Right lobe of liver (tissue), 6 donors: ENCODE results near the gene CRACR2B. TPM values are rescaled to one million over a fixed set of nuclear protein-coding genes. Genes with fewer than 3 reads are reported as not detected.
A peak's percentile ranks its signal among the peaks of the same experiment; 100 is the strongest.

Source experiments
- ATAC-seq, 4 donors: fragments of 200-7000 bp; cut with Tn5 transposase; one replicate each; pipeline ENCODE4 v1.9.1; 2020; ENCODE audit warnings: mild to moderate bottlenecking in 4 of 4, moderate library complexity in 4 of 4
- DNase-seq, 3 donors: peaks; one replicate each; pipeline ENCODE4 v3.0.0-alpha.2; 2020
- H3K27ac ChIP-seq, 3 donors: fragments of 200-600 bp; one replicate each; pipeline ENCODE4 v1.8.0; 2022
- H3K27me3 ChIP-seq, 2 donors: fragments of 200-600 bp; one replicate each; pipeline ENCODE4 v1.8.0; 2022
- H3K36me3 ChIP-seq, 4 donors: fragments of 200-600 bp; sonication (generic) in 1 of 4; one replicate each; pipeline versions ENCODE4 v1.5.1 to v1.8.0; 2017 to 2022; ENCODE audit warnings: control low read depth in 1 of 4
- H3K4me1 ChIP-seq, 4 donors: fragments of 200-600 bp; sonication (generic) in 1 of 4; one replicate each; pipeline versions ENCODE4 v1.5.1 to v1.8.0; 2017 to 2022; ENCODE audit warnings: control low read depth in 1 of 4
- H3K4me3 ChIP-seq, 3 donors: fragments of 200-600 bp; one replicate each; pipeline ENCODE4 v1.8.0; 2022
- H3K9me3 ChIP-seq, 4 donors: fragments of 200-600 bp; sonication (generic) in 1 of 4; one replicate each; pipeline versions ENCODE4 v1.5.1 to v1.8.0; 2017 to 2022; ENCODE audit warnings: control low read depth in 1 of 4
- POLR2A ChIP-seq: fragments of 450-650 bp; IDR thresholded peaks from one replicate; pipeline ENCODE4 v1.6.1; 2017; ENCODE audit warnings: antibody characterized with exemption, mild to moderate bottlenecking
- WGBS: methylation state at CpG from one replicate; pipeline ENCODE4 v1.1.6; 2018; ENCODE audit warnings: low coverage, low lambda C conversion rate; ENCODE audit not compliant: insufficient coverage; ENCODE audit errors: missing lambda C conversion rate; 5-methylcytosine and 5-hydroxymethylcytosine counted together
- intact Hi-C, 2 donors: fragments of 100-400 bp; cut with DNase I; formaldehyde crosslinking; loops; one replicate each; pipeline versions ENCODE4 v1.11.2 to v1.14.1; 2022
- total RNA-seq, 6 experiments: library from RNA; depleted of rRNA in 2 of 6; stranded (reverse); fragments of >200 nt in 2 of 6; fragmentation: NEBNext Ultra II Directional in 3 of 6; extraction: Animal tissue kit (Norgen Biotek cat#: 25700) in 3 of 6; gene quantifications; one replicate each; pipeline versions ENCODE4 v1.1.0 to v1.2.4, GENCODE V29; 2016 to 2023
- TF ChIP-seq, protein P1 (sequence below), 4 donors: fragments of 200-600 bp in 3 of 4; fragments of 450-650 bp in 1 of 4; IDR thresholded peaks; one replicate each; pipeline versions ENCODE4 v1.5.1 to v1.8.0; 2016 to 2022; ENCODE audit warnings: antibody characterized with exemption in 4 of 4, mild to moderate bottlenecking in 2 of 4
- donor health status: DM: no; HTN: yes; CAD: no.
- donor health status: DM: no; HTN: no; CAD: no.
- donor health status: DM: no; HTN: no; CAD: no.
- donor health status: DM: no; HTN: yes; CAD: no.
- donor health status: DM: no; HTN: yes; CAD: no.

CRACR2B gene
- total RNA-seq, 6 experiments from 2014 or later, result 2.2 to 4.0 (median 3.1) TPM

DNA sequence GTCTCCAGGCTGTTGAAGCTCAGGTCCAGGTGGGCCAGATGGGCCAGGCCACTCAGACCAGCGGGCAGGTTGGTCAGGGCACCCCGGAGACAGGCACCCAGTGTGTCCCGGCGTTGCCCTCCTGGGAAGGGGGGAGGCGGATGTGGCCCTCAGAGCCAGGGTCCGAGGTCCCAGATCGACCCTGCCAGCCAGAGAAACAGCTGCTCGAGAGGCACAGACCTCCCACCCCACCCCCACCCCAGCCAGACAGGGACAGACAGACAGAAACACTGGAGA is 24.3 kb upstream of the CRACR2B start:
- intact Hi-C loops, result no loop called here
- WGBS, result no CpG with 5 or more reads among the region's 8 CpGs

DNA sequence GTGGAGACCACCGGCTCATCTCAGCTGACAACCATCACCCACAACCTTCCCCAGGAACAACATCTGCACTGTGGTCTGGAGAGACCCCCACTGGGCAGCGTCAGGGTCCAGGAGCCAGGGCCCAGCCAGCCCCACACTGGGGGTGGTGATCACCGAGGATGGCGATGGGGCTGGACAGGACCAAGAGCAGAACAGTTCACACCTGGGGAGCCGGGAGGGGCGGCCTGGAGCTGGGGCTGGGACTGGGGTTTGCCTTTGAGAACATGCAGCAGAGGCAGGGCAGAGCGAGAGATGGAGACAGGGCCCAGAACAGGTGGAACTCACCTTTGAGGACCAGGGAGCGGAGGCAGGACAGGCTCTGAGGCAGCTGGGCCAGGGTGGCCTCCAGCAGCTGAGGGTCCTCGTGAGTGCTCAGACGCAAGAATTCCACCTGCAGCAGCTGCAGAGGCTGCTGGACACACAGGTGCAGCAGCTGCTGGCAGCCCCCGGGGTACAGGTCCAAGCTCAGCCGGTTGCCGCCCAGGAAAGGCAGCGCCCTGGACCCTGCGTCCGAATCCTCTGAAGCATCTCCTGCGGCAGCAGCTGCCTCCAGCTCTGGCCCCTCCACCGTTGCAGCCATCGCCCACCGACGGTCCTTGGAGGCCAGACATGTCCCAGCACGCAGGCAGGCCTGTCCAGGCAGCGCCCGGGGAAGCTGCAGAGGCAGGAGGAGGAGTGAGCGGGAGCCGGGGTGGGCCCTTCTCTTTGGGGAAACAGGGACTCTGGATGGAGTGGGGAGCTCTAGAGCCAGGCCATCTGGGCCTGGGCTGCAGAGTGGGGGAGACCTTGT is 23.7 kb upstream of the CRACR2B start:
- ATAC-seq, result no peak
- Histone ChIP-seq H3K27ac (no peak overlapping the region), H3K27me3 (no peaks in the 10 kb centered on the region), H3K4me1 (peaks cover 0 to 20% (median 9%) of the 10 kb centered on the region in 4 donors), H3K9me3 (no peaks in the 10 kb centered on the region), H3K36me3 (no peaks in the 10 kb centered on the region), H3K4me3 (peak overlapping the region in 2 of 3 donors; percentile 54 to 65)
- intact Hi-C loops, result no loop called here
- WGBS, result 56% methylated on average over 9 of the region's 26 CpGs
- TF ChIP-seq POLR2A, result no peak
- peak in 1 of 3 donors; percentile 58 for DNase-seq

More for the DNA sequence above, 24.3 kb upstream of the CRACR2B start:
- ATAC-seq (no peak), DNase-seq (peak in 1 of 3 donors; percentile 55)
- Histone ChIP-seq H3K4me1 (peaks cover 0 to 20% (median 6%) of the 10 kb centered on the region in 4 donors), H3K9me3 (no peaks in the 10 kb centered on the region), H3K27ac (no peak overlapping the region), H3K27me3 (no peaks in the 10 kb centered on the region), H3K4me3 (no peak overlapping the region), H3K36me3 (no peaks in the 10 kb centered on the region)
- TF ChIP-seq, protein P1, sequence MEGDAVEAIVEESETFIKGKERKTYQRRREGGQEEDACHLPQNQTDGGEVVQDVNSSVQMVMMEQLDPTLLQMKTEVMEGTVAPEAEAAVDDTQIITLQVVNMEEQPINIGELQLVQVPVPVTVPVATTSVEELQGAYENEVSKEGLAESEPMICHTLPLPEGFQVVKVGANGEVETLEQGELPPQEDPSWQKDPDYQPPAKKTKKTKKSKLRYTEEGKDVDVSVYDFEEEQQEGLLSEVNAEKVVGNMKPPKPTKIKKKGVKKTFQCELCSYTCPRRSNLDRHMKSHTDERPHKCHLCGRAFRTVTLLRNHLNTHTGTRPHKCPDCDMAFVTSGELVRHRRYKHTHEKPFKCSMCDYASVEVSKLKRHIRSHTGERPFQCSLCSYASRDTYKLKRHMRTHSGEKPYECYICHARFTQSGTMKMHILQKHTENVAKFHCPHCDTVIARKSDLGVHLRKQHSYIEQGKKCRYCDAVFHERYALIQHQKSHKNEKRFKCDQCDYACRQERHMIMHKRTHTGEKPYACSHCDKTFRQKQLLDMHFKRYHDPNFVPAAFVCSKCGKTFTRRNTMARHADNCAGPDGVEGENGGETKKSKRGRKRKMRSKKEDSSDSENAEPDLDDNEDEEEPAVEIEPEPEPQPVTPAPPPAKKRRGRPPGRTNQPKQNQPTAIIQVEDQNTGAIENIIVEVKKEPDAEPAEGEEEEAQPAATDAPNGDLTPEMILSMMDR (IDR thresholded peaks at IDR 0.05), result no peak
- TF ChIP-seq POLR2A, result no peak

DNA sequence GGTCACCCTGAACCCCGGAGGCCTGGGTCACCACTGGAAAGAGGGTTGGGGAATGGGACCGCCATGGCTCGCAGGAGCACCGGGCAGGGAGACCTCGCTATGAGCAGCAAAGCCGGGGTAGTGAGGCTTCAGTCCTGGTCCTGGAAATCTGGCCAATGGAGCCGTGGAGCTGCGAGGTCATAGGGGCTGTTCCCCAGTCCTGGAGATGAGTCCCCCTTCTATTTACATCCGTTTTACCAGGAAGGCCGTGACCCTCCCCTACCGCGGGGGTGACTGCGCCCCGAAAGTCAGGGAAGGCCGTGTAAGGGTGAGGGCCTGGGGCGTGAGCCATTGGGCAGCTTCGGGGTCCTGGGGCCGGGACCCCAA is 23.1 kb upstream of the CRACR2B start:
- peak overlapping the region in 1 of 3 donors; percentile 78 for H3K27ac ChIP-seq
- H3K9me3 ChIP-seq, result no peaks in the 10 kb centered on the region
- no peaks in the 10 kb centered on the region for H3K27me3 ChIP-seq
- peak overlapping the region; percentile 50 to 65 (median 54) for H3K4me3 ChIP-seq
- no peak for TF ChIP-seq POLR2A
- TF ChIP-seq, protein P1 (IDR thresholded peaks at IDR 0.05), result no peak
- no peak for ATAC-seq
- no peaks in the 10 kb centered on the region for H3K36me3 ChIP-seq
- intact Hi-C loops, result no loop called here
- 20% methylated on average over 6 of the region's 18 CpGs for WGBS
- DNase-seq, result peak in 1 of 3 donors; percentile 66
- peaks cover 0 to 20% (median 9%) of the 10 kb centered on the region in 4 donors for H3K4me1 ChIP-seq

DNA sequence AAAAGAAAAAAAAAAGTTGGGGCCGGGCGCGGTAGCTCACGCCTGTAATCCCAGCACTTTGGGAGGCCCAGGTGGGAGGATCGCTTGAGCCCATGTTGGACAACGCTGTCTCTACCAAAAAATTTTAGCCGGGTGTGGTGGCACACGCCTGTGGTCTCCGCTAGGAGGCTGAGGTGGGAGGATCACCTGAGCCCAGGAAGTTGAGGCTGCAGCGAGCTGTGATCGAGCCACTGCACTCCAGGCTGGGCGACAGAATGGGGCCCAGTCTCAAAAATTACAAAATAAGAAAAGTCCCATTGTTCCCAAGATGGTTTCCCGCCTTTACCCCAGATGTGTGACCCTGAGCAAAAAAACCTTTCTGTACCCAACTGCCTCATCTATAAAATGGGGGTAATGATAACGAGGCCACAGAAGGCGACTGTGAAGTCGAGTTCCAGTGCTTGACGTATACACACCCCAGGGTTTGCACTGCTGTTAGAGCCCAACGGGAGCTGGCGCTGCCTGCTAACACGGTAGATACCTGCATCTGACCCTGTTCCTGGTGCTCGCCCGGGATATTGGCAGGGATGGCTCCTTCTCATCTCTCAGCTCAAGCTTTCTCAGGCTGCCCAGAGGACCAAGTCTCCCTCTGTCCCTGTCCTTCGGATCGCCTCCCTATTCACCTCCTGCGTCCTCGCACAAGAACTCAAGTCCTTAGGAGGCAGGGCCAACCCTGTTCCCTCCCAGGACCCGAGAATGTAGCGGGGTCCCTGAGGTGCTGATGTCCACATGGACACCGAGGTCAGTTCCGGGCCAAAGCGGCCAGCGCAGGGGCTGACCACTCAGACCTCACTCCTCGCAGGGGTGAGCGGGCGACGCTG is 19.1 kb upstream of the CRACR2B start:
- Histone ChIP-seq H3K27ac (peak overlapping the region; percentile 91 to 95 (median 94)), H3K9me3 (no peaks in the 10 kb centered on the region), H3K36me3 (peaks cover 0 to 27% (median 0%) of the 10 kb centered on the region in 4 donors), H3K27me3 (no peaks in the 10 kb centered on the region), H3K4me1 (peaks cover 0 to 34% (median 13%) of the 10 kb centered on the region in 4 donors), H3K4me3 (peak overlapping the region; percentile 84 to 100 (median 99))
- TF ChIP-seq, protein P1 (IDR thresholded peaks at IDR 0.05), result no peak
- TF ChIP-seq POLR2A, result no peak
- ATAC-seq (no peak), DNase-seq (no peak)
- intact Hi-C loops, result no loop called here
- WGBS, result 16% methylated on average over 18 of the region's 36 CpGs
